Activated T-helper 1 cell treated with anti-CD3 and anti-CD28 coated beads, Interleukin-12 subunit alpha, Interleukin-12 subunit beta, Interleukin-2, Interleukin-4 antibody, amounts not matched to agents 30 ng/mL and 10 ng/mL and 1 ng/mL, durations not matched to agents 14 hours and 24 hours and 36 hours (primary cell): Measurements from ENCODE around the gene HGF. TPM values are rescaled to one million over a fixed set of nuclear protein-coding genes. Genes with fewer than 3 reads are reported as not detected.
"Not testable (repeated sequence)": the region's sequence is repeated elsewhere in the genome, so short reads cannot be mapped to it uniquely, and the experiment has no call there.

Experiments used
- DNase-seq: peaks from one replicate; pipeline ENCODE4 v3.0.0; 2021; ENCODE audit warnings: low spot score
- H3K27ac Mint-ChIP-seq: one replicate; pipeline ENCODE4 v1.8.0; 2021; ENCODE audit warnings: mild to moderate bottlenecking, mixed read lengths
- H3K27me3 Mint-ChIP-seq: one replicate; pipeline ENCODE4 v1.8.0; 2022; ENCODE audit warnings: mild to moderate bottlenecking, moderate library complexity, mixed read lengths; ENCODE audit not compliant: insufficient read depth
- H3K36me3 Mint-ChIP-seq: one replicate; pipeline ENCODE4 v1.8.0; 2021; ENCODE audit warnings: low read depth, mixed read lengths
- H3K4me1 Mint-ChIP-seq: one replicate; pipeline ENCODE4 v1.8.0; 2021; ENCODE audit warnings: low read depth, mixed read lengths
- H3K4me3 Mint-ChIP-seq: one replicate; pipeline ENCODE4 v1.8.0; 2021; ENCODE audit warnings: mild to moderate bottlenecking, moderate library complexity, mixed read lengths
- H3K9me3 Mint-ChIP-seq: one replicate; pipeline ENCODE4 v1.8.0; 2021; ENCODE audit warnings: mixed read lengths
- intact Hi-C: fragments of 100-400 bp; cut with micrococcal nuclease; formaldehyde crosslinking; loops from one replicate; pipeline ENCODE4 v1.15.1; 2024
- total RNA-seq: library from RNA; stranded (reverse); gene quantifications from 2 replicates; pipeline ENCODE4 v1.2.3, GENCODE V29; 2022

HGF gene
- total RNA-seq, 1 donor from 2014 or later, result not detected

DNA sequence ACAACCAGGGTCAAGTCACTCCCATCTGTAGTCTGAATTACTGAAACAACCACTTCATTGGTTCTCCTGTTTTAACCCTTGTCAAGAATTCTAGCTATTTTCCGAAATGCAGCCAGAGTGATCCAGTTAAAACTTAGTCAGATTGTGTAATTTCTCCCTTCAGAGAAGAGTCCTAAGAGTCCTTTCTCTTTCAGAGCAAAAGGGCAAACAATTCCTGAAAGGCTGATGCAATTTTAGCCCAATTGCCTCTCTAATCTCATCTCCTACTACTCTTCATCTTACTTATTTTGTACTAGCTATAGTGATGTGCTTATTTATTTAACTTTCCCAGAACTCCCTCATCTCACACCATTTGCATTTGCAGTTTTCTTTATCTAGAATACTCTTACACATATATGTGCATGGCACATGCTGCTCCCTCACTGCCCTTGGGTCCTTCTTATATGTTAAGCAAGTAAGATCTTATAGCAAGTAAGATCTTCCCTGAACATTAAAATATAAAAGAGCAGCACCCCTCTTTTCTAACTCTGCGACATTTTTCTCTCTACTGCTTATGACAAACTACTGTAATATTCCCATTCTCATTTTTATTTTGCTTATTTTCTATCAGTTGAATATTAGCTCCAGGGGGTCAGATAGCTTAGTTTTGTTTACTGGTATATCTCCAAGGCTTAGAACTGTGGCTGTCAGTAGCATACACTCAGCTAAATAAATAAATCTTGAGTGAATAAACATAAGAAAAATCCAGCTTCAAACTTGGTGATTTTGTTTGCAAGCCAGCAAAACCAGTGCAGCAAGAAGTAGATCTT is 44.6 kb downstream of the HGF start:
- Mint-ChIP-seq H3K36me3 (no peaks in the 10 kb centered on the region), H3K9me3 (no peaks in the 10 kb centered on the region), H3K4me3 (no peak overlapping the region), H3K27me3 (no peaks in the 10 kb centered on the region), H3K27ac (no peak overlapping the region), H3K4me1 (no peaks in the 10 kb centered on the region)
- intact Hi-C loops, result no loop called here
- DNase-seq, result no peak

DNA sequence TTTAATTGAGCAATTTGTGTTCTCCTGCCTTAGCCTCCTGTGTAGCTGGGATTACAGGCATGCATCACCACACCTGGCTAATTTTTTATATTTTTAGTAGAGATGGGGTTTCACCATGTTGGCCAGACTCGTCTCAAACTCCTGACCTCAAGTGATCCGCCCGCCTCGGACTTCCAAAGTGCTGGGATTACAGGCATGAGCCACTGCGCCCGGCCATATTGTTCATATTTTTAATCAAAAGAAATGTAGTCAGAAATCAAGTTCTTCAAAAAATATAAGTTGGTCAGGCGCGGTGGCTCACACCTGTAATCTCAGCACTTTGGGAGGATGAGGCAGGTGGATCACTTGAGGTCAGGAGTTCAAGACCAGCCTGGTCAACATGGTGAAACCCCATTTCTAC is 47.6 kb downstream of the HGF start:
- DNase-seq, intact Hi-C loops, H3K36me3 Mint-ChIP-seq, H3K9me3 Mint-ChIP-seq, H3K4me1 Mint-ChIP-seq, H3K27me3 Mint-ChIP-seq, H3K4me3 Mint-ChIP-seq, H3K27ac Mint-ChIP-seq: not testable (repeated sequence)

DNA sequence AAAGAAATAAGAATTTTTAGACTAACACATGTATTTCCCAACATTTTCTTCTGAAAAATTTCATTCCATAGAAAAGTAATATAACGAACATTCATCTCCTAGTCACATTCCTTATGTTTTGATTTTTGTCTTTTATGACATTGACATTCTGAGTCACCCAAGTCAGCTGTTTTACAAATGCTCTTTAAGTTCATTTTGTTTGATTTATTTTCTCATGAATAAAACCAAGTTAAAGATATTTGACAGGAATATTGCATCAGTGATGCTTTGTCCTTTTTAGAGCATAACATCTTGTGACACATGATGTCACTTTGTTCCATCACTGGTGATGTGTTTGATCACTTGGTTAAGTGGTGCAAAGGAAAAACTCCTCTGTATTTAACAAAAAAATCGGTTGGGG is 48.4 kb downstream of the HGF start:
- Mint-ChIP-seq H3K9me3 (no peaks in the 10 kb centered on the region), H3K27me3 (no peaks in the 10 kb centered on the region), H3K4me1 (no peaks in the 10 kb centered on the region), H3K36me3 (no peaks in the 10 kb centered on the region), H3K27ac (no peak overlapping the region), H3K4me3 (no peak overlapping the region)
- DNase-seq, result no peak
- intact Hi-C loops, result no loop called here

DNA sequence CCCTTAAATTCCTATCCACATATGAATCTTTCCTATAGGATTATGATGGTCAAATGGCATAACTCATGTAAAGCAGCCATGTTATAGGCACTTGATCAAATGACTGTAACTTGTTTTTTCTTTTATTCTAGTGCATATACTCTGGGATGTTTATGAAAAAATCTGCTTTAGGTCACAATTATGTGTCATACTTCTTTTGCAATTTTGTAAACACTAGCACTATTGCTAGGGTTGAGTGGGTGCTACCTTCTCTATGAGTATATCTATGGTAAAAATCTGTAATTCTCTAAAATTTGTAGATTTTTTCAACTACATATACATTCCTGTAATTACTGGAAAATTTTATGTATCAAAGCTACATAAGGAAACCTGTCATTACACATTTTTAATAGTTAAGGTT is 50.0 kb downstream of the HGF start:
- no peaks in the 10 kb centered on the region for H3K9me3 Mint-ChIP-seq
- H3K27ac Mint-ChIP-seq, result no peak overlapping the region
- H3K4me3 Mint-ChIP-seq, result no peak overlapping the region
- no peaks in the 10 kb centered on the region for H3K36me3 Mint-ChIP-seq
- no peaks in the 10 kb centered on the region for H3K4me1 Mint-ChIP-seq
- DNase-seq, result no peak
- H3K27me3 Mint-ChIP-seq, result no peaks in the 10 kb centered on the region
- intact Hi-C loops, result no loop called here

DNA sequence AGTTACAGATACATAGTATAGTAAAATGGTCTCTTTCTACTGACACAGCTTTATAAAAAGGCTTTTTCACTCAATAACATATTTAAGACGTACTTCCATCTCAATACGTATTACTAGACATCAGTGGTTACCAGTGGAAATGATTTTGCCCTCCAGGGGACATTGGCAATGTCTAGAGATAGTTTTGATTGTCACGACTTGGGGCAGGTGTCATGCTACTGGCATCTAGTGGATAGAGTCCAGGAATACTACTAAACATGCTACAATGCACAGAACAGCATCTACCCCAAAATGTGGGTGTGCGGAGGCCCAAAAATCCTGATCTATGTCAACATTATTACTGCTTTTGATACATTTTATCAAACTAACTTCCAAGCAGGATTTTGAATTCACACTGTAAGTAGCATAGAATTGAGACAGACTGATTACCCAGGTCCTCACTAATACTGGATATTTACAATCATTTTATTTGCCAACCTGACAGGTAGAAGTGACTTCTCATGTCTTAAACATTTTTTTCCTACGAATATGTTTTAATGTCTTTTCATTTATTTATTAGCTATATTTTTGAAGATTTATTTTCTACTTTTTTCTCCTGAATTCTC is 53.8 kb downstream of the HGF start:
- H3K4me1 Mint-ChIP-seq, result no peaks in the 10 kb centered on the region
- no peak for DNase-seq

DNA sequence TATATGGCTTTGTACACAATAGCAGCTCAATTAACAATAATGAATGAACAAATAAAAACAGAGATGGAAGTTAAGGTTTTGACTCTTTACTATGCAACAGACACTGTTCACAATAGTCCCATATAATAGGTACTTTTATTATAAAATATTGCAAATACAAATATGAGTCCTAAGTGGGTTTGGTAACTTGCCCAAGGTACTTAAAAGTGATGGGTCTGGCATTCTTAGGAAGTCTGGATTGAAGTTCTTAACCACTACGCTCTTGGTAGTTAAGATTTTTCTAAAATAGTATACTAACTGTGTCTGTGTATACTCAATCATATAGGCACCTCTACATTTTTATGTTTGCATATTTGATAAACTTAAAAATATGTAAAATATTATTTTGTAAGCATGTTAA is 55.5 kb downstream of the HGF start:
- DNase-seq, result no peak
- H3K36me3 Mint-ChIP-seq, result no peaks in the 10 kb centered on the region
- no peaks in the 10 kb centered on the region for H3K9me3 Mint-ChIP-seq
- no peaks in the 10 kb centered on the region for H3K27me3 Mint-ChIP-seq
- H3K4me1 Mint-ChIP-seq, result no peaks in the 10 kb centered on the region
- H3K4me3 Mint-ChIP-seq, result no peak overlapping the region
- intact Hi-C loops, result no loop called here
- no peak overlapping the region for H3K27ac Mint-ChIP-seq

More for the DNA sequence above, 53.8 kb downstream of the HGF start:
- Mint-ChIP-seq H3K4me3 (no peak overlapping the region), H3K36me3 (no peaks in the 10 kb centered on the region), H3K9me3 (no peaks in the 10 kb centered on the region), H3K27ac (no peak overlapping the region), H3K27me3 (no peaks in the 10 kb centered on the region)
- intact Hi-C loops, result no loop called here

DNA sequence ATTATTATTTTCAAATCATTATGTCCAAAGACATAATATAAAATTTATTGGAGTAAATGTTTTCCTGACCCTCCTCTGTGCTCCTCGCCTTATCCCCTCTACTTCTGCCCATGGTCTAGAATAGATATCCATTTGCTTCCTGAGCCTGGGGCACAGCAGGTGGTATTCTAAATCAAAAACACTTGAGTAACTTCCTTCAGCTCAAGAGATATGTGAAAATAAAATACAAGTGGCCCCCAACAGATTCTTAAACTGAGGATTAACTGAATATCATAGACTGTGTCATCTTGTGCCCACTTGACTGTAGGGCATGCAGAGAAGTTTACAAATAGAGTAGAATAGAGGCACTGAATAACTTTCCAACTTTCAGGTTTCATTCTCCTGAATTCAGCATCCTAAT is 59.1 kb downstream of the HGF start:
- intact Hi-C loops, result no loop called here
- Mint-ChIP-seq H3K9me3 (no peaks in the 10 kb centered on the region), H3K27ac (no peak overlapping the region), H3K36me3 (no peaks in the 10 kb centered on the region), H3K27me3 (no peaks in the 10 kb centered on the region), H3K4me3 (no peak overlapping the region), H3K4me1 (no peaks in the 10 kb centered on the region)
- DNase-seq, result no peak

DNA sequence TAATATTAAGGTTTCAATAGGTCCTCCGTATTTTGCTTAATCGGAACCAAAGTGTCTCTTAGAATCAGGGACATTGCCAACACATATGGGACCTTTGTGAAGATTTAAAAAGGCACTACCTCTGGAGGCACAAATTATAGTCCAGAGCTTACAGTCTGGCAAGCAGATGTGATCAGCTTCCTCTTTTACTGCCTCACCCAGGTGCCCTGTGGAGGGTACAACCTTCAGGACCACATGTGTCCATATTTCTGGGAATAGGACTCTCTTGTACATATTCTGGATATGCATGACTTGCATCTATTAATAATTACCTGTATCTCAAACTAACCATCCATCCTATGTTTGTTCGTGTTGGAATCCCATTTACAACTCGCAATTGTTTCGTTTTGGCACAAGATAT is 60.0 kb downstream of the HGF start:
- Mint-ChIP-seq H3K36me3 (no peaks in the 10 kb centered on the region), H3K9me3 (no peaks in the 10 kb centered on the region), H3K4me1 (no peaks in the 10 kb centered on the region), H3K27me3 (no peaks in the 10 kb centered on the region), H3K27ac (no peak overlapping the region), H3K4me3 (no peak overlapping the region)
- intact Hi-C loops, result no loop called here
- no peak for DNase-seq

DNA sequence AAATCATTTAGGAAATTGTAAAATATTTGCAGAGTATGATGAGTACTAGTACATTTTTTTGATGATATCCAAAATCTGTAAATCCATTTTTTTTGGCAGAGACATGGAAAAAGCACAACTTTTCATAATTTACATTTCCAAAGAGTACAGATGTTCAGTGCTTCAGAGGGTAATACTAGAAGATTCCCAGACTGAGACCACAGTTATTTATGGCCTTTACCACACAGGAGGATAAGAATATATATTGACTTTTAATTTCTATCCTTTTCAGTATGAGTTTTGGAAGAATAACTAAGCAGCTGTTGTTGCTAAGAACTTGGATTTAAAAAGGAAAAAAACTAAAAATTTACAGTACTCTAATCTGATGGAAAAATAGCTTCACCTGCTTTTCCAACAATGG is 61.9 kb downstream of the HGF start:
- Mint-ChIP-seq H3K27me3 (no peaks in the 10 kb centered on the region), H3K4me3 (no peak overlapping the region), H3K27ac (no peak overlapping the region), H3K36me3 (no peaks in the 10 kb centered on the region), H3K9me3 (no peaks in the 10 kb centered on the region), H3K4me1 (no peaks in the 10 kb centered on the region)
- intact Hi-C loops, result no loop called here
- no peak for DNase-seq

DNA sequence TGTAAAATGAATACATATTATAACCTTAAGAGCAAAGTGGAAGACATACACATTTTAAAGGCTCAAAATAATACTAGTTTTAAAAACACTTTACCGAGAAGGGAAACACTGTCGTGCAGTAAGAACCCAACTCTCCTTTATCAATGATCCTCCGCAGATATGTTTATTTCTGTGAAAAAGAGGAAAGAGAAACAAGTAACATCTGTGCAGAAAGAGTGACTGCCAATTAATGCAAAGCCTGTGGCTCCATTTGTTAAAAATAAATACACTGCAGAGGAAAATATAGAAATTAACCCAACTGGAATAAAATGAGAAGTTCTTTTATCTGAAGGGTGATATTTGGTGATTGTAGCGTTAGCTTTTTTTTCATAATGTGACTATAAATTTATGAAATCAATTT is 62.7 kb downstream of the HGF start:
- intact Hi-C loops, result no loop called here
- no peaks in the 10 kb centered on the region for H3K27me3 Mint-ChIP-seq
- H3K9me3 Mint-ChIP-seq, result no peaks in the 10 kb centered on the region
- no peaks in the 10 kb centered on the region for H3K4me1 Mint-ChIP-seq
- H3K36me3 Mint-ChIP-seq, result no peaks in the 10 kb centered on the region
- no peak overlapping the region for H3K27ac Mint-ChIP-seq
- no peak overlapping the region for H3K4me3 Mint-ChIP-seq
- DNase-seq, result no peak

DNA sequence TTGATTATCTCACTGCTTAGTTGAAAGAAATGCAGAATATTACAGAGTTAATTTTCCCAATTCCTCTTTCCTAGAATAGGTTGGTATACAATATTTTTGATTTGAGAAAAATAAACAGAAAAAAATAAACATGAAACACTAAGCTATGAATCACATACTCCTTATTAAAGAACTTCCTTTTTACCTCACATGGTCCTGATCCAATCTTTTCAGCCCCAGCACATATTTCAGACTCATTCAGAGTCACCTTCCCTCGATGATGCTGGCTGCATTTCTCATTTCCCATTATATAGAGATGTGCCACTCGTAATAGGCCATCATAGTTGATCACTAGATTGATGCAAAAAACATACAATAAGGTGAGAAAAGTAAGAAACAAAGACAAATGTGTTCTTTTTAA is 64.6 kb downstream of the HGF start:
- no peak overlapping the region for H3K27ac Mint-ChIP-seq
- H3K27me3 Mint-ChIP-seq, result no peaks in the 10 kb centered on the region
- H3K4me1 Mint-ChIP-seq, result no peaks in the 10 kb centered on the region
- no peaks in the 10 kb centered on the region for H3K9me3 Mint-ChIP-seq
- H3K4me3 Mint-ChIP-seq, result no peak overlapping the region
- intact Hi-C loops, result no loop called here
- no peaks in the 10 kb centered on the region for H3K36me3 Mint-ChIP-seq
- no peak for DNase-seq

DNA sequence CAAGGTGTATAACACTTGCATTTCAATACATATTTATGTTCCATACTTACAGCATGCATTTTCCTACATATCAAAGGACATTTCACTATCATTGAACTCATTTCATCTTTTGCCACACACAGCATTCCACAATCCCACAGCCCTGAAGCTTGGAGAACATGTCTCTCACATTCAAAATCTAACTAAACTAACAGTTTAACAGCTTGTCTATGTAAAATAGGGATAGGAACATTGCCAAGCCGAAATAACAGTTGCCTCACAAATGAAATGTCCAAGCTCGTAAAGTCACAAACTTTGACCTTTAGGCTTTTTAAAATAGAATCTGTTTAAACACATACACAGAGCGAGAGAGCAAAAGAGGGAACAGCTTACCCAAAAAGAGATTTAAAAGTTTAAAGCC is 65.3 kb downstream of the HGF start:
- intact Hi-C loops, result no loop called here

DNA sequence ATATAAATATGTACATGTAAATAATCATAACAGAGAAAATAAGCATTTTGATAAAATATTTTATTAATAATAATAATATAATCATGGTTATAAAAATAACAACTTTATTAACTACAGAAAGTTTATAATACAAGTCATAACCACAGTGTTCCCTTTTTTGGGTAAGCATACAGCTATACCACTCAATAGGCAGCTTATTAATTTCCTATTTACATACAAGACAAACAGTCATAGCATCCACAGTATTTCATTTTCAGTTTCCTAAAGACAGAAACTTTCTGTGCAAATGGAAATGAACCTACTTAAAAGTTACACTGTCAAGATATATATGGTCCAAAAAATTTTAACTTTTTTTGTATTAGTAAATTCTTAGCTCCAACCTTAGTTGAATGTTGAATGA is 70.9 kb downstream of the HGF start:
- intact Hi-C loops, result no loop called here
- Mint-ChIP-seq H3K27me3 (peaks cover 2% of the 10 kb centered on the region), H3K27ac (no peak overlapping the region), H3K4me3 (no peak overlapping the region), H3K4me1 (no peaks in the 10 kb centered on the region), H3K9me3 (no peaks in the 10 kb centered on the region), H3K36me3 (no peaks in the 10 kb centered on the region)
- no peak for DNase-seq

More for the DNA sequence above, 65.3 kb downstream of the HGF start:
- Mint-ChIP-seq H3K27me3 (no peaks in the 10 kb centered on the region), H3K4me1 (no peaks in the 10 kb centered on the region), H3K4me3 (no peak overlapping the region), H3K36me3 (no peaks in the 10 kb centered on the region), H3K9me3 (no peaks in the 10 kb centered on the region), H3K27ac (no peak overlapping the region)
- no peak for DNase-seq

DNA sequence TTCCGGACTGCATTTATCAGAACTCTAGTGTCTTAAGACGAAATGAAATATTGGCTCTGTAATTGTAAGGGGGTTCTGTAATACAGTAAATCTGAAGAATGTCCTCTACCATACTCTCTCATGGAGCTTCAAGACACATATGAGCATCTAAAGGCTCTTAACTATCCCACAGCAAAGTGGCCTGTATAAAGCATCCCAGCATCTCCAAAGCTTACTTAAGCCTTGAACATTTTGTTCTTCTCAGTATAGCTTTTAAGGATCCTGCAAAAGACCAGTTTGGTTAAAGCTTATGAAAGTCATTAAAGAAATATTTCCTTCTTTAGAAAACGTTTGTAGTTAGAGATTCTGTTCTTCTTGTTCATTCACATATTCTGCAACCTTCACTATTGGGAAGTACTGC is 75.1 kb downstream of the HGF start:
- intact Hi-C loops, result no loop called here
- Mint-ChIP-seq H3K27me3 (peaks cover 2% of the 10 kb centered on the region), H3K9me3 (peaks cover 3% of the 10 kb centered on the region), H3K27ac (no peak overlapping the region), H3K4me3 (no peak overlapping the region), H3K36me3 (no peaks in the 10 kb centered on the region), H3K4me1 (no peaks in the 10 kb centered on the region)
- DNase-seq, result no peak
